Measurements from ENCODE around the gene C2orf81.
A peak's percentile ranks its signal among the peaks of the same experiment; 100 is the strongest.

C2orf81 gene

DNA sequence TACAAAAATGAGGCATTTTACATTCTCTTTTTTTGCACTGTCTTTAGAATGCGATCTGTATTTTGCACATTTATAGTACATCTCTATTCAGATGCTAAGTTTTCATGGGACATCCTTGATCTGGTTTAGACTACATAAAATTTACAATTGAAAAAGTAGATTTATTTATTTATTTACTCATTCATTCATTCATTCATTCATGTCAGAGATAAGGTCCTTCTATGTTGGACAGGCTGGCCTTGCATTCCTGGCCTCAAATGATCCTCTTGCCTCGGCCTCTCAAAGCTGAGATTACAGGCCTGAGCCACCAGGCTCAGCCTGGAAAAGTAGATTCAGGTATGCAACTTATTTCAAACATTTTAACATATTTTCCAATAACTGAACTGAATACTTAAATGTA, 25.3 kb downstream of the C2orf81 start:
- Histone ChIP-seq H3K27ac (no peak overlapping the region), H3K79me2 (ENCODE audit: insufficient read depth, low read depth) (peaks cover 3% of the 10 kb centered on the region; the same call in 1 of the 2 replicates), H3K4me1 (ENCODE audit: low read depth, poor library complexity, severe bottlenecking) (peaks cover 13% of the 10 kb centered on the region), H3K4me2 (no peak overlapping the region), H3K36me3 (ENCODE audit: insufficient read depth) (no peaks in the 10 kb centered on the region), H2AFZ (ENCODE audit: low read depth) (no peak overlapping the region), H3K27me3 (ENCODE audit: insufficient read depth, low read depth) (no peaks in the 10 kb centered on the region; the same call in 1 of the 2 replicates), H3K9ac (no peak overlapping the region), H4K20me1 (ENCODE audit: insufficient read depth) (no peaks in the 10 kb centered on the region), H3K4me3 (IDR thresholded peaks at IDR 0.05; ENCODE audit: insufficient read depth, low read depth, low read length) (no peak overlapping the region)
- TF ChIP-seq, protein P1, sequence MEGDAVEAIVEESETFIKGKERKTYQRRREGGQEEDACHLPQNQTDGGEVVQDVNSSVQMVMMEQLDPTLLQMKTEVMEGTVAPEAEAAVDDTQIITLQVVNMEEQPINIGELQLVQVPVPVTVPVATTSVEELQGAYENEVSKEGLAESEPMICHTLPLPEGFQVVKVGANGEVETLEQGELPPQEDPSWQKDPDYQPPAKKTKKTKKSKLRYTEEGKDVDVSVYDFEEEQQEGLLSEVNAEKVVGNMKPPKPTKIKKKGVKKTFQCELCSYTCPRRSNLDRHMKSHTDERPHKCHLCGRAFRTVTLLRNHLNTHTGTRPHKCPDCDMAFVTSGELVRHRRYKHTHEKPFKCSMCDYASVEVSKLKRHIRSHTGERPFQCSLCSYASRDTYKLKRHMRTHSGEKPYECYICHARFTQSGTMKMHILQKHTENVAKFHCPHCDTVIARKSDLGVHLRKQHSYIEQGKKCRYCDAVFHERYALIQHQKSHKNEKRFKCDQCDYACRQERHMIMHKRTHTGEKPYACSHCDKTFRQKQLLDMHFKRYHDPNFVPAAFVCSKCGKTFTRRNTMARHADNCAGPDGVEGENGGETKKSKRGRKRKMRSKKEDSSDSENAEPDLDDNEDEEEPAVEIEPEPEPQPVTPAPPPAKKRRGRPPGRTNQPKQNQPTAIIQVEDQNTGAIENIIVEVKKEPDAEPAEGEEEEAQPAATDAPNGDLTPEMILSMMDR (conservative IDR thresholded peaks at IDR 0.05; ENCODE audit: low read depth, low read length): no peak

GRCh38 chr2:74393525-74393924, 27.9 kb downstream of the C2orf81 start:
- Histone ChIP-seq H3K79me2 (ENCODE audit: insufficient read depth, low read depth) (peaks cover 19% of the 10 kb centered on the region; the same call in 1 of the 2 replicates), H3K27ac (no peak overlapping the region), H3K4me3 (IDR thresholded peaks at IDR 0.05; ENCODE audit: insufficient read depth, low read depth, low read length) (no peak overlapping the region), H4K20me1 (ENCODE audit: insufficient read depth) (no peaks in the 10 kb centered on the region), H3K9ac (no peak overlapping the region), H2AFZ (ENCODE audit: low read depth) (no peak overlapping the region), H3K4me1 (ENCODE audit: low read depth, poor library complexity, severe bottlenecking) (peaks cover 16% of the 10 kb centered on the region), H3K4me2 (no peak overlapping the region), H3K27me3 (ENCODE audit: insufficient read depth, low read depth) (no peaks in the 10 kb centered on the region; the same call in 1 of the 2 replicates), H3K36me3 (ENCODE audit: insufficient read depth) (no peaks in the 10 kb centered on the region)
- TF ChIP-seq, protein P1 (conservative IDR thresholded peaks at IDR 0.05; ENCODE audit: low read depth, low read length): no peak

DNA sequence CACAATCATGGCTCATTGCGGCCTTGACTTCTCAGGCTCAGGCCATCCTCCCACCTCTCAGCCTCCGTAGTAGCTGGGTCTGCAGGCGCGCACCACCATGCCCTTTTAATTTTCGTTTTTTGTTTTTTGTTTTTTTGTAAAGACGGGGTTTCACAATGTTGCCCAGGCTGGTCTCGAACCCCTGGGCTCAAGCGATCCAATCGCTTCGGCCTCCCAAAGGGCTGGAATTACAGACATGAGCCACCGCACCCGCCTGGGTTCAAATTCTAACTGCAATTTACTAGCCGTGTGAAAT, 29.0 kb downstream of the C2orf81 start:
- Histone ChIP-seq H2AFZ (ENCODE audit: low read depth) (peak overlapping the region; percentile 87), H3K27ac (no peak overlapping the region), H3K9ac (no peak overlapping the region), H3K27me3 (ENCODE audit: insufficient read depth, low read depth) (no peaks in the 10 kb centered on the region; the same call in 1 of the 2 replicates), H3K4me1 (ENCODE audit: low read depth, poor library complexity, severe bottlenecking) (peaks cover 16% of the 10 kb centered on the region), H3K79me2 (ENCODE audit: insufficient read depth, low read depth) (peaks cover 19% of the 10 kb centered on the region; the same call in 1 of the 2 replicates), H3K36me3 (ENCODE audit: insufficient read depth) (no peaks in the 10 kb centered on the region), H4K20me1 (ENCODE audit: insufficient read depth) (no peaks in the 10 kb centered on the region), H3K4me2 (peak overlapping the region; percentile 81), H3K4me3 (IDR thresholded peaks at IDR 0.05; ENCODE audit: insufficient read depth, low read depth, low read length) (no peak overlapping the region)
- TF ChIP-seq, protein P1 (conservative IDR thresholded peaks at IDR 0.05; ENCODE audit: low read depth, low read length): no peak

GRCh38 chr2:74391580-74392448, 29.6 kb downstream of the C2orf81 start:
- H3K27me3 ChIP-seq (ENCODE audit: insufficient read depth, low read depth): no peaks in the 10 kb centered on the region; the same call in 1 of the 2 replicates
- peak overlapping the region; percentile 87 for H2AFZ ChIP-seq (ENCODE audit: low read depth)
- TF ChIP-seq, protein P1 (conservative IDR thresholded peaks at IDR 0.05; ENCODE audit: low read depth, low read length): peak; percentile 98
- peak overlapping the region; percentile 89 for H3K4me3 ChIP-seq (IDR thresholded peaks at IDR 0.05; ENCODE audit: insufficient read depth, low read depth, low read length)
- H3K9ac ChIP-seq: peak overlapping the region; percentile 81
- peak overlapping the region; percentile 81 for H3K4me2 ChIP-seq
- H3K36me3 ChIP-seq (ENCODE audit: insufficient read depth): no peaks in the 10 kb centered on the region
- peaks cover 16% of the 10 kb centered on the region for H3K4me1 ChIP-seq (ENCODE audit: low read depth, poor library complexity, severe bottlenecking)
- H3K27ac ChIP-seq: peak overlapping the region; percentile 69
- peaks cover 20% of the 10 kb centered on the region; the same call in 1 of the 2 replicates for H3K79me2 ChIP-seq (ENCODE audit: insufficient read depth, low read depth)
- no peaks in the 10 kb centered on the region for H4K20me1 ChIP-seq (ENCODE audit: insufficient read depth)
